Measurements from ENCODE around the gene LMNTD2.
A peak's percentile ranks its signal among the peaks of the same experiment; 100 is the strongest.

The LMNTD2 gene

GRCh38 chr11:567011-567628 is 6.6 kb upstream of the LMNTD2 start:
- DNase-seq, result no peak

DNA sequence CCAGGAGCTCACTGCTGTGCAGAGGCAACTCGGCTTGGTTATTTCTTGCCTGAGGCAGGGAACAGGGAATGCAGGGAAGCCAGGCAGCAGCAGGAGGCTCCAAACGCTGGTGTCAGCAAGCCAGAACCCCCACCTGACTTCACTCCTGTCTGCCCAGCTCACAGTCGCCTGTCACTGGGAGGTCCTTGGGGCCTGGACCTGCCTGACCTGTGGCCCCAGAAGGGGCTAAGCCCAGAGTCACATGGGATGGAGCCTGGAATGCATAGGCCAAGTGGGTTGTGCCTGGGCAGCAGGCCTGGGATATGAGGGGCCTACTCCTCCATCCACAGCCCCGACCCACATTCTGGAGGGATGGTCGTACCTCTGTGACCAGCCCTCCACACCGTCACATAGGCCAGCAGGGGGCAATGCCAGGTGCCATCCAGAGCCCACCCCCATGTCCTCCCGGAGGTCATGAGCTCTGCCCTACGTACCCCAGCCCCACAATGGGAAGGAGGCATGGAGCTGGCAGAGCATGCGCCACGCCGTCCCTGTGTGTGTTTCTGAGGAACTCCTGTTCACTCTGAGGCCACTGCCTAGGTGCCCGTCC is 5.5 kb upstream of the LMNTD2 start:
- no peak for DNase-seq

GRCh38 chr11:563812-564578 is 3.5 kb upstream of the LMNTD2 start:
- no peak for DNase-seq

DNA sequence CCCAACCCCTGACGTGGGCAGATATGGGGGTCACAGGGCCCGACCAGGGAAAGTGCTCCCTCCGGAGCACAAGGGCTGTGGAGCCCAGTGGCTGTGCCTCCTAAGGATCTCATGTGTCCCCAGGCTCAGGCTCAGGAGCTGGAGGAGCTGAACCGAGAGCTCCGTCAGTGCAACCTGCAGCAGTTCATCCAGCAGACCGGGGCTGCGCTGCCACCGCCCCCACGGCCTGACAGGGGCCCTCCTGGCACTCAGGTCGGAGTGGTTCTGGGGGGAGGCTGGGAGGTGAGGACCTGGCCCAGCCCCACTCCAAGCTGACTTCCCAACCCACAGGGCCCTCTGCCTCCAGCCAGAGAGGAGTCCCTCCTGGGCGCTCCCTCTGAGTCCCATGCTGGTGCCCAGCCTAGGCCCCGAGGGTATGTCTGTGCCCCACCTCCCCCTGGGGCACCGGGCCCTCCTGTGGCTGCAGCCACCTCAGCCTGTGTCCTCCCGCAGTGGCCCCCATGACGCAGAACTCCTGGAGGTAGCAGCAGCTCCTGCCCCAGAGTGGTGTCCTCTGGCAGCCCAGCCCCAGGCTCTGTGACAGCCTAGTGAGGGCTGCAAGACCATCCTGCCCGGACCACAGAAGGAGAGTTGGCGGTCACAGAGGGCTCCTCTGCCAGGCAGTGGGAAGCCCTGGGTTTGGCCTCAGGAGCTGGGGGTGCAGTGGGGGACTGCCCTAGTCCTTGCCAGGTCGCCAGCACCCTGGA is 2.7 kb upstream of the LMNTD2 start:
- no peak for DNase-seq

DNA sequence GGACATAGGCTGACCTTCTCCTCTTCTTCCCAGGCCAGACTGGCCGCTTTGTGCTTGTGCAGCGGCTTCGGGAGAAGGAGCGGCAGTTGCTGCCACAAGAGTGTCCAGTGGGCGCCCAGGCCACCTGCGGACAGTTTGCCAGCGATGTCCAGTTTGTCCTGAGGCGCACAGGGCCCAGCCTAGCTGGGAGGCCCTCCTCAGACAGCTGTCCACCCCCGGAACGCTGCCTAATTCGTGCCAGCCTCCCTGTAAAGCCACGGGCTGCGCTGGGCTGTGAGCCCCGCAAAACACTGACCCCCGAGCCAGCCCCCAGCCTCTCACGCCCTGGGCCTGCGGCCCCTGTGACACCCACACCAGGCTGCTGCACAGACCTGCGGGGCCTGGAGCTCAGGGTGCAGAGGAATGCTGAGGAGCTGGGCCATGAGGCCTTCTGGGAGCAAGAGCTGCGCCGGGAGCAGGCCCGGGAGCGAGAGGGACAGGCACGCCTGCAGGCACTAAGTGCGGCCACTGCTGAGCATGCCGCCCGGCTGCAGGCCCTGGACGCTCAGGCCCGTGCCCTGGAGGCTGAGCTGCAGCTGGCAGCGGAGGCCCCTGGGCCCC is 1.6 kb upstream of the LMNTD2 start:
- no peak for DNase-seq

- peak; percentile 50 for DNase-seq
Observed at GRCh38 chr11:561148-562003, 838 bp upstream of the LMNTD2 start.

- no peak for DNase-seq
Observed at GRCh38 chr11:559712-560304, 730 bp downstream of the LMNTD2 start.

DNA sequence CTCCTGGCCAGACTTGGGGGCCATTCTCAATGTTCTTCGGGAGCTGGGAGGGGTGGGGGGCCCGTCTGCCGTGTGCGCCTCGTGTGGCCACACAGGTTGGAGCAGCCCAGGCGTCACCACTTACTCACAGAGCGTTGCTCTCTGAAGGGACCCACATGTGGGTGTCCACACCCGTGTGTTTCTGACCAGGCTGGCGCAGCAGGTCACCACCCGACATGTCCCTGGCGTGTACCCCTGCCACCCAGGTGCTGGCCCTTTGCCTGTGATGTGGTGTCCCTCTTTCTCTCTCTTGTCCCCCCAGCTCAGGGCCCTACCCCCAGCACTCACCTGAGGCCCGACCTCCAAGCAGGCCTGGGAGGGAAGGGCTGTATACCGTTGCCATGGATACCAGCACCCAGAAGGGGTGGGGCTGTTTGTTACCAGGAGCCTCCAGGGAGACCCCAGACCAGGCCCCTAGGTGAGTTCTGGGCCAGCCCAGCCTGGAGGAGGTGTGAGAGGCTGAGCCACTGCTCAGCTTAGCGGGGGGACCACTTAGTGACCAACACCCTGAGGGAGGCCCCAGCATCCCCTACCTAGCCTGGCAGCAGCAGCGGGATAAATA is 1.4 kb downstream of the LMNTD2 start:
- no peak for DNase-seq

- DNase-seq, result no peak
Observed at GRCh38 chr11:558503-558902, 2.0 kb downstream of the LMNTD2 start.

DNA sequence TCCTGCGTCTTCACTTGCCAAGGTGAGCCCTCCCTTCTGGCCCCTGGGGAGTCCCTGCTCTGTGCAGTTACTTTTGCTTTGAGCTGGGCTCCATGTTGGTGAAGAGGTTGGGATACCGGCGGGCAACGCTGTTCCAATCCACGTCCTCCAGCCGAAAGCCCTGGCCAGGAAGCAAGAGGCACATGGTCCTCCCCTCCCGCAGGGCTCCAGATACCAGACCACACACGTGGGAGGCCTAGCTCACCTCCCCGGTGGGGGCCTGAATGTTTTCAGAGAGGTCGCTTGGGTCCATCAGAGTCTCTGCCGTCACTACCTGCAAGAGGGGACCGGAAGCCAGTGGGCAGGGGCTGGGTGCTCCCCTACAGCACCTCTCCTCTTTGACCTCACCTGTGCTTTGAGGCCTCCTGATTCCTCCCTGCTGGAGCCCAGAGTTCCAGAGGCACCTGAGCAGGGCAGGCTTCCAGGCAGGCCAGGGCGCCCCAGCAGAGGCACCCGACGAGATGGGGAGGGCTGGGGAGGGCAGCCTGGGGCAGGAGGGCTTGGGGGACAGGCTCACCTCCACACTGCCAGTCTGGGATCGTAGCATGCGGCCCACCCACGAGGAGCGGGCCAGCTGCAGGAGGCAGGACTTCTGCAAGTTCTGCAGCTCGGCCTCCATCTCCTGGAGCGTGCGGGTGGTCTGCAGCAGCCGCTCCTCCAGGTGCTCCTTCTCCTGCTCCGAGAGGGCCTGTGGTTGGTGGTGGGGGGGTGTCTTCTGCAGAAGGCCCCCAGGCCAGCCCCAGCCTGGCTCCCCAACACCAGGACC is 3.0 kb downstream of the LMNTD2 start:
- DNase-seq, result no peak

DNA sequence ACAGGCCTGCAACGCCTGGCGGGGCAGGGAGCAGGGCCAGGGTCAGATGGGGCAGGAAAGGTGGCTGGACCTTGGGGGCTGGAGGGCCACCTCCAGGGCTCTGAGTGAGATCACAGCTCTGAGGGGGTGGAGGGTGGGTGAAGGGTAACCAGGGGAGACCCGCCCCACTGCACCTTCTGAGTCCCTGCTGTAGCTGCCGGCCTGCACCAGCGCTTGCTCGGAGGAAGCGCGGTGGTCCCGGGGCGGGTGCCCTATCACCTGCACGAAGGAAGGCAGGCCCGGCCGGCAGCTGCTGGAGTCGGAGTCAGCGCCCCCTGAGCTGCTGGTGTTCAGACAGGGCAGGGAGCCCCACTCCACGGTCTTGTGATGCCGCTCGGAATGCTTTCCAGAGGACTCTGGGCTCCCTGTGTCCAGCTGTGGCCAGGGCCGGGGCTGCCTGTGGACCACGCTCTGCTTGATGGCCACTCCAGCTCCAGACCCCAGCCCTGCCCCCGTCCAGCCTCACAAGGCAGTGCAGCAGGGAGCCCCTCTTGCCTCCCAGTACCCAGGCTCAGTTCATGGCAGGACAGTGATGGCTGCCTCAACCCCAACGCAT is 3.8 kb downstream of the LMNTD2 start:
- no peak for DNase-seq

DNA sequence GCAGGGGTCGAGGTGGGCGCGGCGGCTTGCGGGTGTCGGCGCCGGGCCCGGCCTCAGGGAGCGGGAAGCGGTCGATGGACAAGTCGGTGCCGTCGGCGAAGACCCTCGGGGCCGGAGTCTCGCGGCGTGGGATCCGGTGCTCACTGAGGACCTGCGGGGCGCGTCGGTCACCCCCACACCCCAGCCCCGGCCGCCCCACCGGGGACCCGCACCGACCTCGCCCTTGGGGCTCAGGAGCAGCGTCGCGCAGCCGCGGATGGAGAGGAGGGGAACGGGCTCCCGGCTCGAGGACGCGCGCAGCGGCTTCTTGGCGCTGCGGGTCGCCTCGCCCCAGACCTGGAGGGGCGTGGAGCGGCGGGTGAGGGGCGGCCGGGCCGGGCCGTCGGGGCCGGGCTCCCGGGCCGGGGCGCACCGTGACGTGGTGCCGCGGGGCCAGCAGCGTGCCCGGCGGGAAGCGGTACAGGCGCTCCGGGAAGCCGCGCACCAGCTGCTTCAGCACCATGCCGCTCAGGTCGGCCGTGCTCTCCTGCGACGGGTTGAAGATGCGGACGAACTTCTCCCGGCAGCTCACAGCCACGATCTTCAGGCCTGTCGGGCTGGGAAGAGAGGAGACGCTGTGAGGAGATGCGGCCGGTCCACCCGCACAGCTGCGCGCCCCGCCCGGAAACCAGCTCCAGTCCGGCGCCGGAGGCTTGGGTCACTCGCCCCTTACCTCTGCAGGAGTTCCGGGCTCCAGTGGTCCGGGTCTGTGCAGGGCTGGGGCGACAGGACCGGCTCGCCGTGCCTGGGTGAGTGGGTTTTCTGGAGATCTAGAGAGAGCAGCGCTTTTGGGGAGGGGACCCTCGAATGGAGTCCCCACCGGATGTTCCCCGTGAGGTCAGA is 4.5 kb downstream of the LMNTD2 start:
- no peak for DNase-seq

DNA sequence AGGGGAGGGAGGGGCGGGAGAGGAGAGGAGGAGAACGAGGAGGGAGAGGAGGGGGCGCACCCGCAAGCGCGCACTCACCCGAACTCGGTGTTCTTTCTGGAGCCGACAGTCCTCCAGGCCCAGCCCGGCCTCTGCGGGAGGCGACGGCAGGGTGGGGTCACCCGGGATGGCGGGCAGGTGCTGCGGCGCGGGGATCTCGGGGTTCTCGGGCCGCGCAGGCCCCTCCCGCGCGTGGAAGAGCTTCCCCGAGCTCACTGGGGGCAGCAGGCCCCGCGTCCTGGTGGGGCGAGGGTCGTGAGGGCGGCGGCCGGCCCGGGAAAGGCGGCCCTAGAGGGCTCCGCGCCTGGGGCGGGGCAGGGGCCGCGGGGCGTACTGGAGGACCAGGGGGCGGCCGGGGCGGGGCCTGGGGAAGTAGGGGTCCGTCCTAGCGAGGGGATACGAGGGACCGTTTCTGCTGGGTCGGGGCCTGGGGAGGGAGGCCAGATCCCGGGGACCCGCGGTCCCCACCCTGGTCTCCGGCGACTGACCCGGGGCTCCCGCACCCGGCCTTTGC is 5.2 kb downstream of the LMNTD2 start:
- no peak for DNase-seq

GRCh38 chr11:554428-555226 is 5.9 kb downstream of the LMNTD2 start:
- DNase-seq, result peak; percentile 84

DNA sequence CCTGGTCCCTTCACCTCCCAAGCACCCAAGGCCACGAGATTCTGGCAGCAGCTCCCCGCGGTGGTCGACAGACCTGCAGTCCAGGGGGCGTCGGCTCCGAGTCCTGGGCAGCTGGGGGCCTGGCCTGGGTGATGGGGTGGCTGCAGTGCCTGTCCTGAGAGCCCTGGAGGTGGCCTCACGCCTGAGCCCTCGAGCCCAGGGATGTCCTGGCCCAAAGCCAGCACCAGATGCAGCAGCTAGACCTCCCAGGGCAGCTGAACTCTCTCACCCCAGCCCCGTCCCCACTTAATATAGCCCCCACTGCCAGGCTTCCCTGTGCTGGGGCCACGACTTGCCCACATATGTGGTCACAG is 6.6 kb downstream of the LMNTD2 start:
- DNase-seq, result no peak

GRCh38 chr11:553083-553987 is 7.2 kb downstream of the LMNTD2 start:
- DNase-seq, result no peak

DNA sequence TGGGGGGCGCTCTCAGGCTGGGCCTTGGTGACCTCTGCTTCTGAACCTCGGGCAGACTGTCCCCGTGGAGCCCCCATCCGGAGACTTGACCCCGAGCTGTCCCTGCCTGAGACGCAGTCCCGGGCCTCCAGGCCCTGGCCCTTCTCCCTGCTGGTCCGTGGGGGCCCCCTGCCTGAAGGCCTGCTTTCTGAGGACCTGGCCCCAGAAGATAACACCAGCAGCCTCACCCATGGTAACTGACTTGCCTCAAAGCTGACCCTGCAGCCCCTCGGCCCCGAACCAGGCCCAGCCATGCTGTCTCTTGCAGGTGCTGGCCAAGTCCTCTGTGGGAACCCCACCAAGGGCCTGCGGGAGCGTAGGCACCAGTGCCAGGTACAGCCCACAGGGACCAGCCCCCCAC is 8.9 kb downstream of the LMNTD2 start:
- no peak for DNase-seq

All from OCI-M1 (cell line).